Measurements from ENCODE around the gene N4BP2L2. TPM values are rescaled to one million over a fixed set of nuclear protein-coding genes. Genes with fewer than 3 reads are reported as not detected.

N4BP2L2 gene
- total RNA-seq, 1 donor = 183 TPM

DNA sequence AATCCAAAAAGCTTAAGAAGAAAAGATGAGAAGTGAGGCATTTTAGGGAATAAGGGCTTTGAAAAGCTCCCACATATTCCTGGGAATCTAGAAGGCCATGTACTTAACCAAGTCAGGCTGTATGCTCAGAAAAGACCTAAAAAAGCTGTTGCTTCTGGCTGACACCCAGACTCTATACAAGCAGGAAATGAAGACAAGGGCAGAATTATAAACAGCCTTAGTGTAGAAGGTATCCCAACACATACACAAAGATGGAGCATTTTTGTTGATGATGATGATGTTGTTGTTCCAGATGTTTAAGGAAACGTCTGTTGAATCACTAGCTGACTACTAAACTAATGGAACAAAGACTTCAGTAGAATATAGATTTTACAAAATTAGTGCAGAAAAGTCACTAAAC, 84.6 kb downstream of the N4BP2L2 start:
- DNase-seq (ENCODE audit: insufficient read length, low spot score, missing footprints) = no peak
- Histone ChIP-seq H3K4me3 (ENCODE audit: insufficient read depth, low read length) (no peak overlapping the region), H2AFZ (ENCODE audit: low read length) (no peak overlapping the region)

DNA sequence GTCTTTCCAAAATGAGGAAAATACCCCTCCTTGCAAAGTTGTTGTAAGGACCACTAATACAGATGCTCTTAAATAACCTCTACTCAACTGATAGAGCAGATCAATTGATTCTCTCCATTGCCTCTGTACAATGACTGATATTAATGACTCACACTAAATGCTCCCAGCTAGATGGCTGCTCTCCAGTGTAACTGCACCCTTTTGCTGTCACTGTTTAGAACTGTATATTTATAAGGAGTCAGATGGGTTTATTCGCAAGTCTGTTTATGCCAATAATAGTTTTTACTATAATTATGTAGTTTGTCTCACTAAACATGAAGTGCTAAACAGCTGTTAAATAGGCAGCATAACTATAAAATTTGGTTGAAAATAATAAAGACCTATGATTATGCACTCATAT, 89.6 kb downstream of the N4BP2L2 start:
- Histone ChIP-seq H3K4me2 (ENCODE audit: insufficient read depth, low read length) (no peak overlapping the region), H3K36me3 (ENCODE audit: insufficient read depth, low read length) (no peaks in the 10 kb centered on the region), H3K4me3 (ENCODE audit: insufficient read depth, low read length) (no peak overlapping the region), H3K27me3 (ENCODE audit: insufficient read depth, low read length) (no peaks in the 10 kb centered on the region), H3K9me3 (ENCODE audit: low read depth, low read length) (no peaks in the 10 kb centered on the region), H3K4me1 (ENCODE audit: insufficient read depth, low read length) (no peaks in the 10 kb centered on the region), H3K79me2 (ENCODE audit: insufficient read depth, low read length) (no peaks in the 10 kb centered on the region), H3K27ac (ENCODE audit: low read depth, low read length) (no peak overlapping the region), H4K20me1 (ENCODE audit: insufficient read depth, low read length) (no peaks in the 10 kb centered on the region), H2AFZ (ENCODE audit: low read length) (no peak overlapping the region)
- TF ChIP-seq, protein P1, sequence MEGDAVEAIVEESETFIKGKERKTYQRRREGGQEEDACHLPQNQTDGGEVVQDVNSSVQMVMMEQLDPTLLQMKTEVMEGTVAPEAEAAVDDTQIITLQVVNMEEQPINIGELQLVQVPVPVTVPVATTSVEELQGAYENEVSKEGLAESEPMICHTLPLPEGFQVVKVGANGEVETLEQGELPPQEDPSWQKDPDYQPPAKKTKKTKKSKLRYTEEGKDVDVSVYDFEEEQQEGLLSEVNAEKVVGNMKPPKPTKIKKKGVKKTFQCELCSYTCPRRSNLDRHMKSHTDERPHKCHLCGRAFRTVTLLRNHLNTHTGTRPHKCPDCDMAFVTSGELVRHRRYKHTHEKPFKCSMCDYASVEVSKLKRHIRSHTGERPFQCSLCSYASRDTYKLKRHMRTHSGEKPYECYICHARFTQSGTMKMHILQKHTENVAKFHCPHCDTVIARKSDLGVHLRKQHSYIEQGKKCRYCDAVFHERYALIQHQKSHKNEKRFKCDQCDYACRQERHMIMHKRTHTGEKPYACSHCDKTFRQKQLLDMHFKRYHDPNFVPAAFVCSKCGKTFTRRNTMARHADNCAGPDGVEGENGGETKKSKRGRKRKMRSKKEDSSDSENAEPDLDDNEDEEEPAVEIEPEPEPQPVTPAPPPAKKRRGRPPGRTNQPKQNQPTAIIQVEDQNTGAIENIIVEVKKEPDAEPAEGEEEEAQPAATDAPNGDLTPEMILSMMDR (IDR thresholded peaks at IDR 0.05; ENCODE audit: extremely low read depth, low read depth, low read length) = no peak
- DNase-seq (ENCODE audit: insufficient read length, low spot score, missing footprints) = no peak

More for the DNA sequence above, 84.6 kb downstream of the N4BP2L2 start:
- no peaks in the 10 kb centered on the region for H3K27me3 ChIP-seq (ENCODE audit: insufficient read depth, low read length)
- no peaks in the 10 kb centered on the region for H3K4me1 ChIP-seq (ENCODE audit: insufficient read depth, low read length)
- no peaks in the 10 kb centered on the region for H3K79me2 ChIP-seq (ENCODE audit: insufficient read depth, low read length)
- no peaks in the 10 kb centered on the region for H4K20me1 ChIP-seq (ENCODE audit: insufficient read depth, low read length)
- TF ChIP-seq, protein P1 (IDR thresholded peaks at IDR 0.05; ENCODE audit: extremely low read depth, low read depth, low read length) = no peak
- no peaks in the 10 kb centered on the region for H3K36me3 ChIP-seq (ENCODE audit: insufficient read depth, low read length)
- H3K27ac ChIP-seq (ENCODE audit: low read depth, low read length) = no peak overlapping the region
- no peak overlapping the region for H3K4me2 ChIP-seq (ENCODE audit: insufficient read depth, low read length)
- H3K9me3 ChIP-seq (ENCODE audit: low read depth, low read length) = no peaks in the 10 kb centered on the region

DNA sequence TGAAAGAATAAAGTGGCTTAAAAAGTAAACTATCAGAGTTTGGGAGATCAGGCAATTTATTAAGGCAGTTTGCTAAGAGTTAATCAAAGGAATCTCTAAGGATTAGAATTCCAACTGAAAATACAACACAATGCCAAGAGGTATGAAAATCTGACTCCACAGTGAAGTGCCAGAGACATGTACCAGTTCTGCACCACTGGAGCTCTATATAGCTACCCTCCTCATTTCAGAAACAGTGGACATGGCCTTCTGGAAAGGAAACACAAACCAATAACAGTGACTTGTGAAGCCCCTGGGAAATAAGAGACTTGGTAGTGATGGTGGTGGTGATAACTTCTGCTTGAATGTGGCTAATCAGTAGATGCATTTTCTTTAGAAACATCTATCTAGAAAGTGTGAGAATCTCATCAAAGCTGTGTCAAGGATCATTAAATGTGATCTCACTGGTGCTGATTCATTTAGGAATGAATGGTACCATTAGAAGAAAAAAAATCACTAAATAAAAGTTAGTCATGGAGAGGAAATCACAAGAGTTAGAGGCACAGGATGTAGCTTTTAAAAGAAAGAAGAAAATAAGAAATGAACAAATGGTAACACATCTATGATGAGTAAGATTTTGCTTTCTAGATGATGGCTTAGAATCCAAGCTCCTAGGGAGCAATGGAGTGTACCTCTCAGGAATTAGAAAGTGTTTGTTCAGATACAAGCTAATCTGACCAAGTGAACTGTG, 90.5 kb downstream of the N4BP2L2 start:
- Histone ChIP-seq H3K4me2 (ENCODE audit: insufficient read depth, low read length) (no peak overlapping the region), H3K4me1 (ENCODE audit: insufficient read depth, low read length) (no peaks in the 10 kb centered on the region), H3K79me2 (ENCODE audit: insufficient read depth, low read length) (no peaks in the 10 kb centered on the region), H4K20me1 (ENCODE audit: insufficient read depth, low read length) (no peaks in the 10 kb centered on the region), H3K4me3 (ENCODE audit: insufficient read depth, low read length) (no peak overlapping the region), H3K36me3 (ENCODE audit: insufficient read depth, low read length) (no peaks in the 10 kb centered on the region), H3K27ac (ENCODE audit: low read depth, low read length) (no peak overlapping the region), H3K9me3 (ENCODE audit: low read depth, low read length) (no peaks in the 10 kb centered on the region), H3K27me3 (ENCODE audit: insufficient read depth, low read length) (no peaks in the 10 kb centered on the region), H2AFZ (ENCODE audit: low read length) (no peak overlapping the region)
- TF ChIP-seq, protein P1 (IDR thresholded peaks at IDR 0.05; ENCODE audit: extremely low read depth, low read depth, low read length) = no peak
- no peak for DNase-seq (ENCODE audit: insufficient read length, low spot score, missing footprints)

DNA sequence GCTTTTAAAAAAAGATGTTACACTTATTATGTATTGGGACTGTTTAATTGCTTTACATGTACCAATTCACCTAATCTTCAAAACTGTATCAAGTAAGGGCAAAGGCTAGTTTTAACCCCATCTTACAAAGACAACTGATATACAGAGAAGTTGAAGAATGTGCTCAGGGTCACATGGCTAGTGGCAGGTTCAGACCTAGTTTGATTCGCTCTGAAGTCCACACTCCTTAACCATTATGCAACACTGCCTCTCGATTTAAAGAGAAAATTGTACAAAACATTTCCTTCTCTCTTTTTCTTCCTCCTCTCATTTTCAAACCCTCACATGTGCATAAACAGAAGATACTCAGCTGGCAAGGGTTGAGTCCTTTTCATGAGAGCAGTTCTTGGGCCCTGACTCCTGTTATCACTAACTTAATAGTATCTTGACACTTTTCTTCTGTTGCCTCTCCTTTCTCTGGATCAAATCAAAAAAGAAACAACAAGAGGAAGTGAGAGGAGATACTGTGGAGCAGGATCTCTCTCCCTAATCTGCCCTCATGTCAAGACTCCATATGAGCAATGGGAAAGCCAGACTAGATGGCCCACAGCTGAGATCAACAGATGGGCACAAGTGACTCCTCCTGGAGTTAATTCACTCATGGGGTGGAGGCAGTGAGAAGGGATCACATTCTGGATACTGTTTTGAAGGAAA, 91.7 kb downstream of the N4BP2L2 start:
- H3K4me1 ChIP-seq (ENCODE audit: insufficient read depth, low read length) = no peaks in the 10 kb centered on the region
- H3K9me3 ChIP-seq (ENCODE audit: low read depth, low read length) = no peaks in the 10 kb centered on the region
- DNase-seq (ENCODE audit: insufficient read length, low spot score, missing footprints) = no peak
- H3K36me3 ChIP-seq (ENCODE audit: insufficient read depth, low read length) = no peaks in the 10 kb centered on the region
- H3K27ac ChIP-seq (ENCODE audit: low read depth, low read length) = no peak overlapping the region
- no peak overlapping the region for H2AFZ ChIP-seq (ENCODE audit: low read length)
- H3K4me3 ChIP-seq (ENCODE audit: insufficient read depth, low read length) = no peak overlapping the region
- H4K20me1 ChIP-seq (ENCODE audit: insufficient read depth, low read length) = no peaks in the 10 kb centered on the region
- no peaks in the 10 kb centered on the region for H3K27me3 ChIP-seq (ENCODE audit: insufficient read depth, low read length)
- TF ChIP-seq, protein P1 (IDR thresholded peaks at IDR 0.05; ENCODE audit: extremely low read depth, low read depth, low read length) = no peak
- no peaks in the 10 kb centered on the region for H3K79me2 ChIP-seq (ENCODE audit: insufficient read depth, low read length)
- no peak overlapping the region for H3K4me2 ChIP-seq (ENCODE audit: insufficient read depth, low read length)
